Stimulated activated memory B cell treated with anti-CD40 and anti-IgM and Interleukin-4, amounts not matched to agents 10 μg/mL and 1 μg/mL and 100 μg/mL, for 72 hours (primary cell): ENCODE measurements around the gene MERTK.
"Not testable (repeated sequence)": the region's sequence is repeated elsewhere in the genome, so short reads cannot be mapped to it uniquely, and the experiment has no call there.

Experiments
- ATAC-seq: fragments of 150-1000 bp; cut with Tn5 transposase; 2 replicates; pipeline ENCODE4 v1.10.0; 2021
- H3K27ac Mint-ChIP-seq: one replicate; pipeline ENCODE4 v1.8.0; 2022; ENCODE audit warnings: mild to moderate bottlenecking, mixed read lengths
- H3K27me3 Mint-ChIP-seq: one replicate; pipeline ENCODE4 v1.8.0; 2022; ENCODE audit warnings: mixed read lengths
- H3K36me3 Mint-ChIP-seq: one replicate; pipeline ENCODE4 v1.8.0; 2022; ENCODE audit warnings: mixed read lengths
- H3K4me1 Mint-ChIP-seq: one replicate; pipeline ENCODE4 v1.8.0; 2022; ENCODE audit warnings: mixed read lengths
- H3K4me3 Mint-ChIP-seq: one replicate; pipeline ENCODE4 v1.8.0; 2022; ENCODE audit warnings: mild to moderate bottlenecking, moderate library complexity, mixed read lengths
- H3K9me3 Mint-ChIP-seq: one replicate; pipeline ENCODE4 v1.8.0; 2022; ENCODE audit warnings: mixed read lengths

Gene MERTK

DNA sequence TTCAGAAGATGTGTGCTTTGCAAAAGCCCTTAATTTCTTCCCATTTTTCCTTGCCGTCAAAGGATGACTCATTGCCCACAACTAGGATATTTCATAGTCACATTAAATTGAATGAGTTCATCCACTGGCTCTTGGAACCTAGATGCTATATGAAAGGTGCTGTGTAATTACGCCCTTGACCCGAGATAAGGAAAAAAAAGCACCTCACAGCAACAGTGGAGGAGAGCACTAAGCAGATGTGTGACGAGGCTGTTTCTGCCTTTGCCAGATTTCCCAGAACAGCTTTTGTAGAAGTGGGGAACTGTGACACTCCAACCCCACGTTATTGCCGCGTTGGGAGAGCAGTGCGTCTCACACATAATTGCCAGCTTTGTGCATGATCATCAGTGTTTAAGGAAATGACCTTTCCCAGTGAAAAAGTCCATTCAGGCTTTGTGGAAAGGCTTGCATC, 123.4 kb downstream of the MERTK start:
- no peaks in the 10 kb centered on the region for H3K36me3 Mint-ChIP-seq
- H3K9me3 Mint-ChIP-seq, result peaks cover 4% of the 10 kb centered on the region
- H3K4me1 Mint-ChIP-seq, result no peaks in the 10 kb centered on the region
- peaks cover 33% of the 10 kb centered on the region for H3K27me3 Mint-ChIP-seq
- no peak overlapping the region for H3K4me3 Mint-ChIP-seq
- no peak overlapping the region for H3K27ac Mint-ChIP-seq
- no peak for ATAC-seq

GRCh38 chr2:112023707-112024106, 125.3 kb downstream of the MERTK start:
- H3K4me1 Mint-ChIP-seq, result no peaks in the 10 kb centered on the region
- no peak for ATAC-seq
- H3K27me3 Mint-ChIP-seq, result peaks cover 22% of the 10 kb centered on the region
- no peak overlapping the region for H3K4me3 Mint-ChIP-seq
- H3K36me3 Mint-ChIP-seq, result no peaks in the 10 kb centered on the region
- H3K27ac Mint-ChIP-seq, result no peak overlapping the region
- no peaks in the 10 kb centered on the region for H3K9me3 Mint-ChIP-seq

DNA sequence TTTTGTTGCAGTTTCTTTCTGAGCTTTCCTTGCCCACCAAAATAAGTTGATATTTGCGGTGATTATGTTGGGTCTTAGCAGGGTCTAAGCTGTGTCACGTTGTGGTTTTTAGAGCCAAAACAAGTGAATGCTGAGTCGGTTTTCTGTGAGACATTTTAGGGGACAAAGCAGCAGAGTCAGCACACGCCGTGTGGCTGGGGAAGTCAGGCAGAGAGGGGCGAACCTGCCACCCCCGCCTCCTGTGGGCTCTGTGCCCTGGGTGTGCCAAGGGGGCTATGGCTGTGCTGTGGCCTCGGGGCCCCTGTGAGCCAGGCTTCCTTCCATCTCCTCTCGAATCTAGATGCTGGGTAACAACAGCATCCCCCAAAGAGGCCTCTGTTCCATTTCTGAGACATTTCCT, 125.8 kb downstream of the MERTK start:
- no peak overlapping the region for H3K4me3 Mint-ChIP-seq
- H3K27me3 Mint-ChIP-seq, result peaks cover 19% of the 10 kb centered on the region
- no peak for ATAC-seq
- H3K9me3 Mint-ChIP-seq, result no peaks in the 10 kb centered on the region
- no peaks in the 10 kb centered on the region for H3K4me1 Mint-ChIP-seq
- no peak overlapping the region for H3K27ac Mint-ChIP-seq
- H3K36me3 Mint-ChIP-seq, result no peaks in the 10 kb centered on the region

DNA sequence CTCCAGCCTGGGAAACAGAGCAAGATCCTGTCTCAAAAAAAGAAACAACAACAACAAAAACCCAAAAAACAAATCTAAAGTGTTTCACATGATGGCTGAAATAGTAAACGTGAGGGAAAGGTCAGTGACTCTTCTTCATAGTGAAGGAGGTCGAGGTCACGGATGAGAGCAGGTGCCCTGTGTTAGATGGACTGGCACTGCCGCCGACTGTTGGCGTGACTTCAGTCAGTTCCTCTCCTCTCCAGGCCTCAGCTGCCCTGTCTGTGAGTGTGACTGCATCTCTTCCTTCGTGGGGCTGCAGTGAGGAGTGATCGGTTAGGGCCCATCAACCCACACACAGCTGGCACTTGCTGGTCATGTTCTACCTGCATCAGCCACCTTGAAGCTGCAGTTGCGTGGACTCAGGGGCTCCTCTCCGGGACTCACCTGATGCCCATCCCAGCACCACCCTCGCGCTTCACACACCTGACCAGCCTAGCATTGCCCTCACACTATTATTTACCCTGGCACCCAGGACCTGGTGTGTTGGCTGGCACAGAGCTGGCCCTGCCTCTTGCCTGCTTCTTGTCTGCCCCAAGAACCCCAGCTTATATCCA, 126.6 kb downstream of the MERTK start:
- no peak overlapping the region for H3K27ac Mint-ChIP-seq
- no peaks in the 10 kb centered on the region for H3K4me1 Mint-ChIP-seq
- no peak overlapping the region for H3K4me3 Mint-ChIP-seq
- H3K36me3 Mint-ChIP-seq, result no peaks in the 10 kb centered on the region
- peaks cover 20% of the 10 kb centered on the region for H3K27me3 Mint-ChIP-seq
- no peaks in the 10 kb centered on the region for H3K9me3 Mint-ChIP-seq
- no peak for ATAC-seq

GRCh38 chr2:112026509-112026908, 128.1 kb downstream of the MERTK start:
- Mint-ChIP-seq H3K27ac (no peak overlapping the region), H3K4me1 (no peaks in the 10 kb centered on the region), H3K4me3 (no peak overlapping the region), H3K9me3 (no peaks in the 10 kb centered on the region), H3K36me3 (no peaks in the 10 kb centered on the region), H3K27me3 (peaks cover 10% of the 10 kb centered on the region)
- no peak for ATAC-seq

DNA sequence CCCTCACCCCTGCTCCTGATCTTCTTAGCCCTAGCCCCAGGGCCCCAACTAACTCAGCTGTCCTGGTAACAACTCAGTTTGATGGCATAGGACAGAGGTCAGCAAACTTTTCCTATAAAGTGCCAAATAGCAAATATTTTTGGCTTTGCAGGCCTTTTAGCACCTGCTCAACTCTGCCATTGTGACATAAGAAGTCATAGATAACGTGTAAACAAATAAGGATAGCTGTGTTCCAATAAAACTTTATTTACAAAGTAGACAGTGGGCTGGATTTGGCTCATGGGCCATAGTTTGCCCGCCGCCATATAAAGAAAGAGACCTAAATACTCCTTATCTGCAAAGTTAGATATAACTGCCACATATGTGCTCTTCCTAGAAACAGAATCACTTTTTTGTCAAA, 129.4 kb downstream of the MERTK start:
- Mint-ChIP-seq H3K4me3 (no peak overlapping the region), H3K27ac (no peak overlapping the region), H3K36me3 (no peaks in the 10 kb centered on the region), H3K9me3 (no peaks in the 10 kb centered on the region), H3K27me3 (peaks cover 10% of the 10 kb centered on the region), H3K4me1 (no peaks in the 10 kb centered on the region)
- no peak for ATAC-seq

- Mint-ChIP-seq H3K27ac (no peak overlapping the region), H3K36me3 (no peaks in the 10 kb centered on the region), H3K4me1 (no peaks in the 10 kb centered on the region), H3K4me3 (no peak overlapping the region), H3K9me3 (no peaks in the 10 kb centered on the region), H3K27me3 (peaks cover 10% of the 10 kb centered on the region)
- ATAC-seq, result no peak
These were observed 130.8 kb downstream of the MERTK start for GRCh38 chr2:112029164-112029563.

DNA sequence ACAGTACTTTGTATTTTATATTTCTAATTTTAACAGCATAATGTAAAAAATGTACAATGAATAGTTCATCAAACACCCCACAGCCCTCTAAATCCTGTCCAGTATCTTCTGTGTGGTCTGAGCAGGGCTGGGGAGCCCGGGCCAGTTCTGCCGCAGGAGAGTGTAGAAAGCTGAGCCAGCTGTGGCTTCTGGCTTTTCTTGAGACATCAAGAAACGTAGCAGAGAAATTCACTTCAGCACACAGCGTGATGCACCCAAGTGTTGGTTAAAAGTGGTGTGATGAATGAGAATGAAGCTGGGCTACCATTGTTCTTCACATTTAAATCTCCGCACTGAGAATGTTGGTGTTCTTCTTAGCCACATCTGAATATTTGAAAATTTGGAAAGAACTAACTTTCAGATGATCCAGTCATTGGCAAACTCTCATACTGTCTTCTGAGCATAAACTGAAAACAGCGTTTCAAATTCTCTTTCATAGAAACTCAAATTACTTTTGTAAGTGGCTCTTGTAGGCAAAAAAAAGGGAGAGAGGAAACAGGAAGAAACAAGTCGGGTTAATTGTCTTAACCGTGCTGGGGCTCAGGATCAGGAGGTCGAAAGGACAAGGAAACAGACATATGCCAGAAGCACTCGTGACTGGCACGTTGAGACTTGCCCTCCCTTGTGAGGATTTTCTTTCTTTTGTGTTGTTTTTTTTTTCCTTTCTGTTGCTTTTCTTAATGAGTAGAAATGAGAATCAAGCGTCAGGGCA, 133.2 kb downstream of the MERTK start:
- H3K36me3 Mint-ChIP-seq, result no peaks in the 10 kb centered on the region
- no peak overlapping the region for H3K4me3 Mint-ChIP-seq
- ATAC-seq, result no peak
- peaks cover 10% of the 10 kb centered on the region for H3K27me3 Mint-ChIP-seq
- no peaks in the 10 kb centered on the region for H3K4me1 Mint-ChIP-seq
- H3K27ac Mint-ChIP-seq, result no peak overlapping the region
- H3K9me3 Mint-ChIP-seq, result no peaks in the 10 kb centered on the region

DNA sequence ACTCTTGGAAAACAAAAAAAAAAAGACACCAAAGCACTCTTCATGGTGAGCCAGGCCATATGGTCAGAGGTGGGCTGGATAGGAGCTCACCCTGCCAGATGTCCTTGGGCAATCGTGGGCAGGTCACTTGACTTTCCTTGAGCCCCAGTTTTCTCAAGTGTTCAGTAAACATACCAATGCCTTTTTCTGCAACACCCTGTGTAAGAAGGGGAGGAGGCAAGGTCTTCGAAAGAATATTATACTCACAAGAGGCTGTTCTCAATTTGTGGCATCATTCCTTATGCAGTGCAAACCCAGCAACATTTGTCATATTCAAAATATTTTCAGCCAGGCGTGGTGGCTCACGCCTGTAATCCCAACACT, 133.8 kb downstream of the MERTK start:
- H3K9me3 Mint-ChIP-seq, result no peaks in the 10 kb centered on the region
- H3K27ac Mint-ChIP-seq, result no peak overlapping the region
- H3K27me3 Mint-ChIP-seq, result peaks cover 10% of the 10 kb centered on the region
- no peak overlapping the region for H3K4me3 Mint-ChIP-seq
- H3K4me1 Mint-ChIP-seq, result no peaks in the 10 kb centered on the region
- ATAC-seq, result no peak
- H3K36me3 Mint-ChIP-seq, result no peaks in the 10 kb centered on the region

DNA sequence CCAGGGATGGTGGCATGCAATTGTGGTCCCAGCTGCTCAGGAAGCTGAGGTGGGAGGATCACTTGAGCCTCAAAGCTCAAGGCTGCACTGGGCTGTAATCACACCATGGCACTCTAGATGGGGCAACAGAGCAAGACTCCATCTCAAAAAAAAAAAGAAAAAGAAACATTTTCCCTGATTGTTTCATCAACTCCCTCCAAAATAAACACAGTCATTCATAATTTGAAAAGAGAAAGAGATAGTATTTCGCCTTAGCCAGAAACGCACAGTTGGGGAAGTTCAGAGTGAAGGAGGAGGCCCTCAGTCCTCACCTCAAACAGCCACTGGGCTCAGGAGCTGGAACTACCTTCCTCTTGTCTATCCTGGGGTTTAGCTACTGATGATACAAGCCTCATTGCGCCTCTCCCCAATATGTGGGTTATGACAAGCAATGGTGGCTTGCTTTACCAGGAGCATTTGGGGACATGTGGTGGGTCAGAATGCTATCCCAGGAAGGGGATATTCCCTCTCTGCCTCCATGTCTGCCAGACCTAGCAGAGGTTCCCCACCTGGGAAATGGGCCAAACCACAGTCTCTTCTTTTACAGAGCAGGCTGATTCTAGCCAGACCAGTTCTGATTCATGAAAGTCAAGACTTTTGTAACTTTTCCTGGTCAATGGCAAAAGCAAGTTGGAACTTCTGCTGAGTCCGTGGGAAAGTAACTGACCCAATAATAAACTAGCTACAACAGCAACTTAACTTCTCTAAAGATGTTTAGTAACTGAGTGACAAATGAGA, 134.5 kb downstream of the MERTK start:
- Mint-ChIP-seq H3K4me3 (no peak overlapping the region), H3K27me3 (peaks cover 10% of the 10 kb centered on the region), H3K4me1 (no peaks in the 10 kb centered on the region), H3K36me3 (peaks cover 5% of the 10 kb centered on the region), H3K9me3 (peaks cover 4% of the 10 kb centered on the region), H3K27ac (no peak overlapping the region)
- no peak for ATAC-seq

GRCh38 chr2:112033600-112033999, 135.2 kb downstream of the MERTK start:
- Mint-ChIP-seq H3K36me3 (peaks cover 6% of the 10 kb centered on the region), H3K27me3 (peaks cover 10% of the 10 kb centered on the region), H3K4me1 (no peaks in the 10 kb centered on the region), H3K9me3 (peaks cover 4% of the 10 kb centered on the region), H3K4me3 (no peak overlapping the region), H3K27ac (no peak overlapping the region)
- no peak for ATAC-seq

- Mint-ChIP-seq H3K4me1 (no peaks in the 10 kb centered on the region), H3K27me3 (peaks cover under 1% of the 10 kb centered on the region), H3K27ac (no peak overlapping the region), H3K4me3 (no peak overlapping the region), H3K36me3 (peaks cover 6% of the 10 kb centered on the region), H3K9me3 (peaks cover 4% of the 10 kb centered on the region)
- ATAC-seq, result no peak
These were observed 136.5 kb downstream of the MERTK start for GRCh38 chr2:112034924-112035323.

DNA sequence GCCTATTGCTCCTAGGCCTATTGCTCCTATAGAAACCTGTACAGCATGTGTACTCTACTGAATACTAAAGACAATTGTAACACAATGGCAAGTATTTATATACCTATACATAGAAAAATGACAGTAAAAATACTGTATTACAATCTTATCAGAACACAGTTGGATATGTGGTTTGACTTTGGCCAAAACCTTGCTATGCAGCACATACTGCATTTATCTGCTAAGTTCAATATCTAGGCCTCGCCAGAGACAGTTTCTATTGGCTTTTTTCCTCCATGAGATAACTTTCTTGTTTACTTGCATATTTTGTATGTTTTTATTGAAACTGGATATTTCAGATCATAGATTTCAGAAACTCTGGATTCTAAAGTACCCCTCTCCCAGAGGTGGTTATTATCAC, 137.4 kb downstream of the MERTK start:
- H3K27ac Mint-ChIP-seq, result no peak overlapping the region
- peaks cover 6% of the 10 kb centered on the region for H3K36me3 Mint-ChIP-seq
- H3K4me3 Mint-ChIP-seq, result no peak overlapping the region
- H3K27me3 Mint-ChIP-seq, result no peaks in the 10 kb centered on the region
- ATAC-seq, result no peak
- no peaks in the 10 kb centered on the region for H3K4me1 Mint-ChIP-seq
- peaks cover 4% of the 10 kb centered on the region for H3K9me3 Mint-ChIP-seq

DNA sequence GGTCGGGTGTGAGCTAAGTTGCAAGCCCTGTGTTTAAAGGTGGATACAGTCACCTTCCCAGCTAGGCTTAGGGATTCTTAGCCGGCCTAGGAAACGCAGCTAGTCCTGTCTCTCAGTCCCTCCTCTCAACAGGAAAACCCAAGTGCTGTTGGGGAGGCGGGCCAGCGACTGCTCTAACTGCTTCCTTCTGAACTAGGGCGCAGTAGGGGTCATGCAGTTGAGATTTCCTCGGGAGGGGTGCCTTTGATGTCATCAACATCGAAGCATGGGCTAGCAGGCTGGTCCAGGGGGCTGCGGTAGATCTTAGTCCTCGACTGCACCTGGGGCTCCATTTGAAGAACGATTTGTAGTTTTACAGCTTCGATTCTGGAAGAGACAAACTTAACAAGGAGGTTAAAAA, 141.1 kb downstream of the MERTK start:
- H3K36me3 Mint-ChIP-seq, ATAC-seq, H3K4me1 Mint-ChIP-seq, H3K27me3 Mint-ChIP-seq, H3K4me3 Mint-ChIP-seq, H3K9me3 Mint-ChIP-seq, H3K27ac Mint-ChIP-seq: not testable (repeated sequence)

DNA sequence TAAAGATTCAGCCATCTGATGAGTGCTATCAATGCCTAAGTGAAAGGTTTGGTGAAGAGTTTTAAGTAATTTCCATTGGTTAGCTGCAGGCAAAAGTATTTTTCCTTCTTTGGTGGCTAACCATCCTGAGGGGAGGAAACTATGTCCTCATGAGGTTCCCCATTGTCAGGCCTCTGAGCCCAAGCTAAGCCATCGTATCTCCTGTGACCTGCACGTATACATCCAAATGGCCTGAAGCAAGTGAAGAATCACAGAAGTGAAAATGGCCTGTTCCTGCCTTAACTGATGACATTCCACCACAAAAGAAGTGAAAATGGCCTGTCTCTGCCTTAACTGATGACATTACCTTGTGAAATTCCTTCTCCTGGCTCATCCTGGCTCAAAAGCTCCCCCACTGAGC, 141.7 kb downstream of the MERTK start:
- H3K9me3 Mint-ChIP-seq, H3K36me3 Mint-ChIP-seq, H3K27me3 Mint-ChIP-seq, H3K27ac Mint-ChIP-seq, ATAC-seq, H3K4me3 Mint-ChIP-seq, H3K4me1 Mint-ChIP-seq: not testable (repeated sequence)

DNA sequence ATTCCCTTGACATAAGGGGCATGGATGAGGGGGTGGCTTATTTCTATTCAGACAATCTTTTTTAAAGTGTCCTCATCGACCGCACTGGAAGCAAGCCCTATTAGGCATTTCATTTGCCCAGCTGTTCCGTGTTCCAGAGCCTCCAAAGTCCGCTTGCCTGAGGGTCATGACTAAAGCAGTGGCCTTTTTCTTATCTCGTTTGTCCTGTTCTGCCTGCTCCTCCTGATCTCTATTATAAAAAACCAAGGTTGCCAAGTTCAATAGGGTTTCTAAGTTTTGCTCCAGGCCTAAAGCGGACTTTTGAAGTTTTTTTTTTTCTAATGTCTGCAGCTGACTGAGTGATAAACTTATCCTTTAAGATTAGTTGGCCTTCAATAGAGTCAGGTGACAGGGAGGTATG, 143.1 kb downstream of the MERTK start:
- H3K4me1 Mint-ChIP-seq, H3K27ac Mint-ChIP-seq, H3K27me3 Mint-ChIP-seq, ATAC-seq, H3K4me3 Mint-ChIP-seq: not testable (repeated sequence)
- Mint-ChIP-seq H3K9me3 (peaks cover 16% of the 10 kb centered on the region), H3K36me3 (peaks cover 13% of the 10 kb centered on the region)
